ENCODE measurements around the gene SMG5. TPM values are rescaled to one million over a fixed set of nuclear protein-coding genes. Genes with fewer than 3 reads are reported as not detected.

The SMG5 gene
- total RNA-seq, 6 experiments from 2014 or later, result 28.1 to 58.8 (median 48.2) TPM

DNA sequence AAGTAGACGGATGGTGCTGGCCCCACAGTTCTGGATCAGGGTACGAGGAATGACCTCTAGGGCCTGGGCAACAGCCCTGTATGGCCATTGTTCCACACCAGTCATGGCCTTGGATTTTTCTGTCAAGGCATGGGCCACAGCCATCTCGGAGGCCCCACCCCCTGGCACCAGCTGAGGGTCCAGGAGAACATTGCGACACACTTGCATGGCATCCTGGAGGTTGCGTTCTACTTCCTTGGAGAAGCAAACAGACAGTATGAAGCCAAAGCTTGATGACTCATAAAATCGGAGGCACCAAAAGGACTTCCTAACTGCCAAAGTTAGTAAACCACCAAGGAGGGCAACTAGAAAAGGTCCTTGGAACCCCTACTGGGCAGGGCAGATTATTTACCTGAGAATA, 28.3 kb upstream of the SMG5 start:
- Histone ChIP-seq H3K9me3 (no peaks in the 10 kb centered on the region), H3K27me3 (no peaks in the 10 kb centered on the region), H3K4me1 (no peaks in the 10 kb centered on the region), H3K27ac (no peak overlapping the region), H3K4me3 (no peak overlapping the region), H3K36me3 (peaks cover 0 to 98% (median 42%) of the 10 kb centered on the region in 4 donors)
- DNase-seq, result no peak
- no peak for ATAC-seq
- intact Hi-C loops (cut with DNase I), result no loop called here
- TF ChIP-seq POLR2A (IDR thresholded peaks at IDR 0.05) (no peak), CTCF (IDR thresholded peaks at IDR 0.05) (no peak)
- whole genome bisulfite sequencing (ENCODE audit: insufficient coverage, low coverage, low lambda C conversion rate, missing lambda C conversion rate), result 83% methylated on average over 1 of the region's 6 CpGs

GRCh38 chr1:156308078-156308477, 25.5 kb upstream of the SMG5 start:
- TF ChIP-seq CTCF (IDR thresholded peaks at IDR 0.05) (no peak), POLR2A (IDR thresholded peaks at IDR 0.05) (no peak)
- ATAC-seq (no peak), DNase-seq (no peak)
- H3K4me3 ChIP-seq, result no peak overlapping the region
- peaks cover 0 to 86% (median 32%) of the 10 kb centered on the region in 4 donors for H3K36me3 ChIP-seq
- no peak overlapping the region for H3K27ac ChIP-seq
- no peaks in the 10 kb centered on the region for H3K9me3 ChIP-seq
- H3K4me1 ChIP-seq, result no peaks in the 10 kb centered on the region
- intact Hi-C loops (cut with DNase I), result no loop called here
- H3K27me3 ChIP-seq, result no peaks in the 10 kb centered on the region

- no peak for DNase-seq
- Histone ChIP-seq H3K9me3 (no peaks in the 10 kb centered on the region), H3K27ac (no peak overlapping the region), H3K36me3 (peaks cover 0 to 57% (median 19%) of the 10 kb centered on the region in 4 donors), H3K27me3 (no peaks in the 10 kb centered on the region), H3K4me3 (no peak overlapping the region), H3K4me1 (peaks cover 0 to 13% (median 4%) of the 10 kb centered on the region in 4 donors)
- 79% methylated on average over 1 of the region's 2 CpGs for WGBS (ENCODE audit: insufficient coverage, low coverage, low lambda C conversion rate, missing lambda C conversion rate)
- no peak for ATAC-seq
- intact Hi-C loops (cut with DNase I), result no loop called here
- no peak for TF ChIP-seq POLR2A (IDR thresholded peaks at IDR 0.05)
- TF ChIP-seq CTCF (IDR thresholded peaks at IDR 0.05), result no peak
Measured at GRCh38 chr1:156305215-156305614, 22.6 kb upstream of the SMG5 start.

- H3K36me3 ChIP-seq, result peaks cover 0 to 38% (median 5%) of the 10 kb centered on the region in 4 donors
- 85% methylated on average over 4 of the region's 4 CpGs for WGBS (ENCODE audit: insufficient coverage, low coverage, low lambda C conversion rate, missing lambda C conversion rate)
- H3K9me3 ChIP-seq, result no peaks in the 10 kb centered on the region
- peaks cover 0 to 13% (median 4%) of the 10 kb centered on the region in 4 donors for H3K4me1 ChIP-seq
- H3K4me3 ChIP-seq, result no peak overlapping the region
- no peak for DNase-seq
- H3K27ac ChIP-seq, result no peak overlapping the region
- TF ChIP-seq CTCF (IDR thresholded peaks at IDR 0.05), result no peak
- no peak for TF ChIP-seq POLR2A (IDR thresholded peaks at IDR 0.05)
- intact Hi-C loops (cut with DNase I), result no loop called here
- no peak for ATAC-seq
- no peaks in the 10 kb centered on the region for H3K27me3 ChIP-seq
Measured at GRCh38 chr1:156303241-156303640, 20.6 kb upstream of the SMG5 start.

DNA sequence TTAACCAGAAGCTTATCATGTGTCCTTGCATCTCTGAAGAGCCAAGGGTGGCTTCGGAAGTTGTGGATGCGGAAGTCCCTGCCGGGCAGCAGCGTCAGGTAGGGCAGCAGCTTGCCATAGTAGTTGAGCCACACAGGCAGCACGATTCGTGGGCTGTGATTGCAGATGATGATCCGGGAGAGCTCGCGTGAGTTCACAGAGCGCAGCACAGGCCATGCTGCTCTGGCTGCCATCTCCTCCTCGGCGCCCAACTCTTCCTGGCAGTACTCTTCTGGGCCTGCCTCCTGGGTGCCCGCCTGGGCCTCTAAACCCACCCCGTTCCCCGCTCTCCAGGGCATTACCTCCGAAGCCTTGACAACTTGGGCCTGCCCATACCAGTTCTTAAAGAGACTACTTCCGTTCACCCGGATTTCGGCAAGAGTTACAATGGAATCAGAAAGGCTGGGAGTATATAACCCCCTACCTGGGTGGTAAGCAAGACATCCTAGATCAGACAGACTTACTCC, 16.3 kb upstream of the SMG5 start, which contains the start of gene VHLL:
TSS of gene VHLL (minus strand) at position 456 of the 506 bp plus-strand sequence. CDS start at position 338, 118 bp downstream.
- Histone ChIP-seq H3K4me1 (peaks cover 0 to 31% (median 6%) of the 10 kb centered on the region in 4 donors), H3K27ac (no peak within 1 kb of the TSS), H3K9me3 (no peaks in the 10 kb centered on the region), H3K36me3 (peaks cover 0 to 5% (median 0%) of the 10 kb centered on the region in 4 donors), H3K4me3 (no peak within 1 kb of the TSS), H3K27me3 (no peaks in the 10 kb centered on the region)
- DNase-seq (no peak), ATAC-seq (no peak)
- no peak for TF ChIP-seq POLR2A (IDR thresholded peaks at IDR 0.05)
- TF ChIP-seq CTCF (IDR thresholded peaks at IDR 0.05), result no peak
- intact Hi-C loops (cut with DNase I), result no loop called here
- WGBS (ENCODE audit: insufficient coverage, low coverage, low lambda C conversion rate, missing lambda C conversion rate), result 91% methylated on average over 8 of the region's 19 CpGs
